Measurements from ENCODE around the gene ZSWIM6.

ZSWIM6 gene

DNA sequence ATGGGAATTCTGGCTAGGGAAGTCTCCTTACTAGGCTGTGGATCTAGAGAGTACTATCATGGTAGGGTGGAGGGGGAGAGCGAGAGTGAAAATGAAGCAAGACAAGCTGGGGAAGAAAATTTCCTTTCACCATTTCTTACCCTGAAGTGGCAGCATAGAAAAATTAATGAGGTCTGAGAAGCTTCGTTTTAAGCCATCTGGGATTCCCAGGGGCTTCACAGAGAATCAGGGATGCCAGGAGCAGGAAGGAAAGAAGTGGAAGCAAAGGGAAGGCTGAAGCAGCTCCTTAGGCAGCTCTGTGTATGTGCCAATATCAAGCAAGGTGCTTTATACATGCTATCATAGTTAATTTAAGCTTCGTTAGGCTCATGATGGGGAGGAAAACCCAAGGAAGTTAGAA is 169.9 kb downstream of the ZSWIM6 start:
- ChIA-PET POLR2A (no interaction called here), CTCF (no interaction called here)
- no peak for DNase-seq
- Histone ChIP-seq H3K9me3 (ENCODE audit: control extremely low read depth in 1 of 5, control insufficient read depth in 4 of 5, insufficient read depth in 2 of 5, low read depth in 1 of 5, low read length in 4 of 5) (no peaks in the 10 kb centered on the region), H3K27ac (ENCODE audit: insufficient read depth in 1 of 2, low read depth in 1 of 2, low read length in 2 of 2, poor library complexity in 1 of 2, severe bottlenecking in 2 of 2) (no peak overlapping the region), H3K4me3 (ENCODE audit: control insufficient read depth in 1 of 7, extremely low read depth in 1 of 7, insufficient read depth in 4 of 7, low read depth in 2 of 7, low read length in 6 of 7) (no peak overlapping the region), H3K4me1 (ENCODE audit: control extremely low read depth in 1 of 4, control insufficient read depth in 4 of 4, insufficient read depth in 4 of 4, low read length in 3 of 4) (no peaks in the 10 kb centered on the region), H3K27me3 (replicated peaks in 2 of 5; ENCODE audit: control insufficient read depth in 4 of 5, insufficient read depth in 5 of 5, low read length in 4 of 5) (no peaks in the 10 kb centered on the region), H3K36me3 (ENCODE audit: control insufficient read depth in 4 of 4, insufficient read depth in 4 of 4, low read length in 3 of 4) (peaks cover 0 to 2% (median 0%) of the 10 kb centered on the region in 4 experiments)
- 57% methylated on average over 1 of the region's 3 CpGs for WGBS (ENCODE audit: insufficient coverage)

DNA sequence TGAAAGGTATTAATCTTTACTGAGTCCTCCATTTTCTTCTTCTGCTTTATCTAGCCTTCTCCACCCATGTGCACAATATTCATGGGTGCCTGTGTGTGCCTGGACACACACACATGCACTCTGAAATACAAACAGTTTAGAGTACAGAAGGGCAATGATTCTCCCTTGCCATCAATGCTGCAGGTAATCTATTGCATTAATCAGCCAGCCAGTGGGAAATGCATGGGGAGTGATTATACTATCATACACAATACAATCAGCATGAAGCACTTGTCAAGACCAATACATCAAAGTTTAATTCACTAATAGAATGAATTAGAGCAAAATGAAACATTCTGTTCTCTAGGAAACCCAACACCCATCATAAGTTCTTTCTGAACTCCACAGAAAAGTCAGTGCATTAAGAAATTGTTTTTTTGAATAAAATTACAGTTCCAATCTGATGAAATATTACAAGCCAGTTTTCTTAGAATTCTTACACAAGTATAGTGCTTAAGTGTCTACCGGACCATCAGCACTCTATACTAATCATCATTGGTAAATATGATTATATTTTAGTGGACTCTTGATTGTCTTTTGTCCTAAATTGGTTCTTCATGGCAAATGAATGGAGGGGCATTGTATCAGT is 172.2 kb downstream of the ZSWIM6 start:
- CTCF ChIA-PET = interaction anchor here (1.1 kb wide), 1 partner anchor 140 kb away, joined by 3 read pairs; no protein-coding TSS in a partner anchor
- no peak for DNase-seq
- no peak overlapping the region for H3K4me3 ChIP-seq (ENCODE audit: control insufficient read depth in 1 of 7, extremely low read depth in 1 of 7, insufficient read depth in 4 of 7, low read depth in 2 of 7, low read length in 6 of 7)
- H3K36me3 ChIP-seq (ENCODE audit: control insufficient read depth in 4 of 4, insufficient read depth in 4 of 4, low read length in 3 of 4) = peaks cover 0 to 2% (median 1%) of the 10 kb centered on the region in 4 experiments
- no peak overlapping the region for H3K27ac ChIP-seq (ENCODE audit: insufficient read depth in 1 of 2, low read depth in 1 of 2, low read length in 2 of 2, poor library complexity in 1 of 2, severe bottlenecking in 2 of 2)
- no peaks in the 10 kb centered on the region for H3K27me3 ChIP-seq (replicated peaks in 2 of 5; ENCODE audit: control insufficient read depth in 4 of 5, insufficient read depth in 5 of 5, low read length in 4 of 5)
- H3K9me3 ChIP-seq (ENCODE audit: control extremely low read depth in 1 of 5, control insufficient read depth in 4 of 5, insufficient read depth in 2 of 5, low read depth in 1 of 5, low read length in 4 of 5) = no peaks in the 10 kb centered on the region
- H3K4me1 ChIP-seq (ENCODE audit: control extremely low read depth in 1 of 4, control insufficient read depth in 4 of 4, insufficient read depth in 4 of 4, low read length in 3 of 4) = no peaks in the 10 kb centered on the region
- no CpG with 5 or more reads among the region's 1 CpG for WGBS (ENCODE audit: insufficient coverage)
- POLR2A ChIA-PET = no interaction called here

DNA sequence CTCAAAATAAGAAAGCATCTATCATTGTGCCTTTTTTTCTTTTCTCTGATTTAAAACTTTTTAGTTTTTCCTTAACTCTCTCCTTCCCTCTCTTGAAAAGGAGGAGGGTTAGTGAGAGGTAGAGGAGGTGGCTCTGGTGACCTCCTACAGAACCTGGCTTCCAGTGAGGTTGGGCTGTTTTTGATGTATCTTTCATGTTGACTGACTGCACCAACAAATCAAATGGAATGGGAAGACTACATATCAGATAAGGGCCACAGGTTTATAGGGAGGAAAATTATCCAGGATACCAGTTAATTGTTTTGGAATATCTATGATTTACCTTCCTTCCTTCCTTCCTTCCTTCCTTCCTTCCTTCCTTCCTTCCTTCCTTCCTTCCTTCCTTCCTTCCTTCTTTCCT is 173.2 kb downstream of the ZSWIM6 start:
- peaks cover 0 to 7% (median 5%) of the 10 kb centered on the region in 4 experiments for H3K36me3 ChIP-seq (ENCODE audit: control insufficient read depth in 4 of 4, insufficient read depth in 4 of 4, low read length in 3 of 4)
- POLR2A ChIA-PET = no interaction called here
- CTCF ChIA-PET = no interaction called here

DNA sequence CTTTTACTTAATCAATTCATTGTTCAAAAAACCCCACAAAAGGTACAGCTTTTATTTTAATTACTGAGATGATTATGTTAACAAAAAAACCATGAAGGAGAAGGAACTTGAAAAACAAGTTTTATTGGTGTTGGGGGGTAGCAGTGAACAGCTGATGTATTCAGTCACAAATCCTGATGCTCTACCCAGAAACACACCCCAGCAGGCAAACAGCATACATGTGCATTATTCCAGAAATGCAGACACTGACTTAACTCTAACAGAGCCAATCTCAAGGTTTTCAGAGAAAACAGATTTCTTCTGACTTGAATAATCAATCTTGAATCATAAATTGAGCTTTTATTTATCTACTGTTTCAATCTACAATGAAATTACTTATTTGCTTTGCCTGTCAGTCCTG is 175.2 kb downstream of the ZSWIM6 start:
- ChIA-PET POLR2A (no interaction called here), CTCF (interaction anchor here (1.5 kb wide), 1 partner anchor 31 kb away, joined by 3 read pairs; no protein-coding TSS in a partner anchor)

More for the DNA sequence above, 173.2 kb downstream of the ZSWIM6 start:
- Histone ChIP-seq H3K27me3 (replicated peaks in 2 of 5; ENCODE audit: control insufficient read depth in 4 of 5, insufficient read depth in 5 of 5, low read length in 4 of 5) (no peaks in the 10 kb centered on the region), H3K9me3 (ENCODE audit: control extremely low read depth in 1 of 5, control insufficient read depth in 4 of 5, insufficient read depth in 2 of 5, low read depth in 1 of 5, low read length in 4 of 5) (no peaks in the 10 kb centered on the region), H3K4me3 (ENCODE audit: control insufficient read depth in 1 of 7, extremely low read depth in 1 of 7, insufficient read depth in 4 of 7, low read depth in 2 of 7, low read length in 6 of 7) (no peak overlapping the region), H3K4me1 (ENCODE audit: control extremely low read depth in 1 of 4, control insufficient read depth in 4 of 4, insufficient read depth in 4 of 4, low read length in 3 of 4) (no peaks in the 10 kb centered on the region), H3K27ac (ENCODE audit: insufficient read depth in 1 of 2, low read depth in 1 of 2, low read length in 2 of 2, poor library complexity in 1 of 2, severe bottlenecking in 2 of 2) (no peak overlapping the region)
- DNase-seq = no peak

DNA sequence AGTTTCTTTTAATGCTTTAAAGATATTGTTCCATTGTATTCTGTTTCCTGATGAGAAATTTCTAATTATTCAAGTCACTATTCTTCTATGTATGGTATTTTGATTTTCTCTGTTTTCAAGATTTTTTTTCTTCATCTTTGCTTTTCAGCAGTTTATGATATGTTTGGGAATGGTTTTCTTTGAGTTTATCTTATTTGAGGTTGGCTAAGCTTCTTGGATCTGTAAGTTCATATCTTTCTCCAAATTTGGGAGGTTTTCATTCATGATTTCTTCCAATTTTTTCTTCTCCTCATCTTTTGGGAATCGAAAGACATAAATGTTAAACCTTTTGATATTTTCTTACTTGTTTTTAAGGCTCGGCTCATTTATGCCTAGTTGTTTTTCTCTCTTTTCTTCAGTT is 184.9 kb downstream of the ZSWIM6 start:
- no peak overlapping the region for H3K27ac ChIP-seq (ENCODE audit: insufficient read depth in 1 of 2, low read depth in 1 of 2, low read length in 2 of 2, poor library complexity in 1 of 2, severe bottlenecking in 2 of 2)
- POLR2A ChIA-PET = no interaction called here

More for the DNA sequence above, 175.2 kb downstream of the ZSWIM6 start:
- no peak overlapping the region for H3K4me3 ChIP-seq (ENCODE audit: control insufficient read depth in 1 of 7, extremely low read depth in 1 of 7, insufficient read depth in 4 of 7, low read depth in 2 of 7, low read length in 6 of 7)
- no peak for DNase-seq
- no peaks in the 10 kb centered on the region for H3K4me1 ChIP-seq (ENCODE audit: control extremely low read depth in 1 of 4, control insufficient read depth in 4 of 4, insufficient read depth in 4 of 4, low read length in 3 of 4)
- peaks cover 0 to 11% (median 6%) of the 10 kb centered on the region in 4 experiments for H3K36me3 ChIP-seq (ENCODE audit: control insufficient read depth in 4 of 4, insufficient read depth in 4 of 4, low read length in 3 of 4)
- H3K27me3 ChIP-seq (replicated peaks in 2 of 5; ENCODE audit: control insufficient read depth in 4 of 5, insufficient read depth in 5 of 5, low read length in 4 of 5) = no peaks in the 10 kb centered on the region
- no peak overlapping the region for H3K27ac ChIP-seq (ENCODE audit: insufficient read depth in 1 of 2, low read depth in 1 of 2, low read length in 2 of 2, poor library complexity in 1 of 2, severe bottlenecking in 2 of 2)
- H3K9me3 ChIP-seq (ENCODE audit: control extremely low read depth in 1 of 5, control insufficient read depth in 4 of 5, insufficient read depth in 2 of 5, low read depth in 1 of 5, low read length in 4 of 5) = peaks cover 0 to 7% (median 2%) of the 10 kb centered on the region in 5 experiments

DNA sequence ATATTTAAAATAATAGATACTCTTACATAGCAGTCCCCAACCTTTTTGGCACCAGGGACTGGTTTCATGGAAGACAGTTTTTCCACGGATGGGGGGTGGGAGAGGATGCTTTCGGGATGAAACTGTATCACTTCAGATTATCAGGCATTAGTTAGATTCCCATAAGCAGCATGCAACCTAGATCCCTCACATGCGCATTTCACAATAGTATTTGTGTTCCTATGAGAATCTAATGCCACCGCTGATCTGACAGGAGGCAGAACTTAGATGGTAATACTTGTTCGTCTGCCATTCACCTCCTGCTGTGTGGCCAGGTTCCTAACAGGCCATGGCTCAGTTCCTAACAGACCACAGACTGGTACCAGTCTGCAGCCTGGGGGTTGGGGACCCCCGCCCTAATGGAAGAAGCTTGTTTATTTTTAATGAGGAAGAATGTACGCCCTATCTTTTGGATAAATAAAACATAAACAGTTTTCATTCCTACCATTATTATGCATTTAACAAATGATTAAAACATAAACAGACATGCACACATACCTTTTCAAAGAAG is 187.7 kb downstream of the ZSWIM6 start:
- Histone ChIP-seq H3K4me1 (ENCODE audit: control extremely low read depth in 1 of 4, control insufficient read depth in 4 of 4, insufficient read depth in 4 of 4, low read length in 3 of 4) (no peaks in the 10 kb centered on the region), H3K27me3 (replicated peaks in 2 of 5; ENCODE audit: control insufficient read depth in 4 of 5, insufficient read depth in 5 of 5, low read length in 4 of 5) (no peaks in the 10 kb centered on the region), H3K36me3 (ENCODE audit: control insufficient read depth in 4 of 4, insufficient read depth in 4 of 4, low read length in 3 of 4) (peaks cover 0 to 5% (median under 1%) of the 10 kb centered on the region in 4 experiments), H3K4me3 (ENCODE audit: control insufficient read depth in 1 of 7, extremely low read depth in 1 of 7, insufficient read depth in 4 of 7, low read depth in 2 of 7, low read length in 6 of 7) (no peak overlapping the region), H3K9me3 (ENCODE audit: control extremely low read depth in 1 of 5, control insufficient read depth in 4 of 5, insufficient read depth in 2 of 5, low read depth in 1 of 5, low read length in 4 of 5) (peaks cover 0 to 7% (median 4%) of the 10 kb centered on the region in 5 experiments), H3K27ac (ENCODE audit: insufficient read depth in 1 of 2, low read depth in 1 of 2, low read length in 2 of 2, poor library complexity in 1 of 2, severe bottlenecking in 2 of 2) (no peak overlapping the region)
- DNase-seq = no peak
- 92% methylated on average over 5 of the region's 7 CpGs for WGBS (ENCODE audit: insufficient coverage)
- CTCF ChIA-PET = no interaction called here
- POLR2A ChIA-PET = no interaction called here

More for the DNA sequence above, 184.9 kb downstream of the ZSWIM6 start:
- CTCF ChIA-PET = no interaction called here
- no peak for DNase-seq
- H3K36me3 ChIP-seq (ENCODE audit: control insufficient read depth in 4 of 4, insufficient read depth in 4 of 4, low read length in 3 of 4) = peaks cover 0 to 4% (median 2%) of the 10 kb centered on the region in 4 experiments
- H3K4me1 ChIP-seq (ENCODE audit: control extremely low read depth in 1 of 4, control insufficient read depth in 4 of 4, insufficient read depth in 4 of 4, low read length in 3 of 4) = no peaks in the 10 kb centered on the region
- H3K4me3 ChIP-seq (ENCODE audit: control insufficient read depth in 1 of 7, extremely low read depth in 1 of 7, insufficient read depth in 4 of 7, low read depth in 2 of 7, low read length in 6 of 7) = no peak overlapping the region
- 100% methylated on average over 2 of the region's 2 CpGs for WGBS (ENCODE audit: insufficient coverage)
- H3K9me3 ChIP-seq (ENCODE audit: control extremely low read depth in 1 of 5, control insufficient read depth in 4 of 5, insufficient read depth in 2 of 5, low read depth in 1 of 5, low read length in 4 of 5) = peaks cover 3 to 11% (median 4%) of the 10 kb centered on the region in 5 experiments
- no peaks in the 10 kb centered on the region for H3K27me3 ChIP-seq (replicated peaks in 2 of 5; ENCODE audit: control insufficient read depth in 4 of 5, insufficient read depth in 5 of 5, low read length in 4 of 5)

DNA sequence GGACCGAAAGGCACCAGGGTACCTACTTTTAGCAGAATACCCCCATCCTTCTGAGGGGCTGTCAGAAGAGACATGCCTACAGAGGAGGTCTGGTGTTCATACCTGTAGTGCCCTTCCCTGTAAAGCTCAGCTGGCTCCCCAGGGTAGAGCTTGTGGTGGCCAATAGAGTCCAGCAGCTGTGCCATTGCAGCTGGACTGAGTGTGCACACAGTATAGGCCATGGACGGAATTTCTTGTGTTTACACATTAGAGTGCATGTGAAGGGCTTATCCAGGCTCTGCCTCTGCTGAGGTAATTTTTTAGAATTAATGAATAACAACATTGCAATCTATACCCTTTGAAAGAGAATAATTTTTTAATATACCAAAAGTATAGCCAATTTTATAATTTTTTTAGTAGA is 191.0 kb downstream of the ZSWIM6 start:
- ChIA-PET CTCF (no interaction called here), POLR2A (no interaction called here)
- H3K36me3 ChIP-seq (ENCODE audit: control insufficient read depth in 4 of 4, insufficient read depth in 4 of 4, low read length in 3 of 4) = peaks cover 2 to 15% (median 10%) of the 10 kb centered on the region in 4 experiments
- H3K9me3 ChIP-seq (ENCODE audit: control extremely low read depth in 1 of 5, control insufficient read depth in 4 of 5, insufficient read depth in 2 of 5, low read depth in 1 of 5, low read length in 4 of 5) = no peaks in the 10 kb centered on the region
- no peaks in the 10 kb centered on the region for H3K4me1 ChIP-seq (ENCODE audit: control extremely low read depth in 1 of 4, control insufficient read depth in 4 of 4, insufficient read depth in 4 of 4, low read length in 3 of 4)
- DNase-seq = no peak
- H3K27ac ChIP-seq (ENCODE audit: insufficient read depth in 1 of 2, low read depth in 1 of 2, low read length in 2 of 2, poor library complexity in 1 of 2, severe bottlenecking in 2 of 2) = no peak overlapping the region
- no peaks in the 10 kb centered on the region for H3K27me3 ChIP-seq (replicated peaks in 2 of 5; ENCODE audit: control insufficient read depth in 4 of 5, insufficient read depth in 5 of 5, low read length in 4 of 5)
- no peak overlapping the region for H3K4me3 ChIP-seq (ENCODE audit: control insufficient read depth in 1 of 7, extremely low read depth in 1 of 7, insufficient read depth in 4 of 7, low read depth in 2 of 7, low read length in 6 of 7)
- WGBS (ENCODE audit: insufficient coverage) = 100% methylated on average over 1 of the region's 2 CpGs

Data from common myeloid progenitor, CD34-positive (primary cell).